HG02938 (cell line): ENCODE data around the gene XAB2.

Source experiments
- ATAC-seq: cut with Tn5 transposase; IDR thresholded peaks from one replicate; pipeline ENCODE4 v1.9.1; 2021; ENCODE audit warnings: mild to moderate bottlenecking, moderate library complexity; ENCODE audit not compliant: unreplicated experiment

Gene XAB2

DNA sequence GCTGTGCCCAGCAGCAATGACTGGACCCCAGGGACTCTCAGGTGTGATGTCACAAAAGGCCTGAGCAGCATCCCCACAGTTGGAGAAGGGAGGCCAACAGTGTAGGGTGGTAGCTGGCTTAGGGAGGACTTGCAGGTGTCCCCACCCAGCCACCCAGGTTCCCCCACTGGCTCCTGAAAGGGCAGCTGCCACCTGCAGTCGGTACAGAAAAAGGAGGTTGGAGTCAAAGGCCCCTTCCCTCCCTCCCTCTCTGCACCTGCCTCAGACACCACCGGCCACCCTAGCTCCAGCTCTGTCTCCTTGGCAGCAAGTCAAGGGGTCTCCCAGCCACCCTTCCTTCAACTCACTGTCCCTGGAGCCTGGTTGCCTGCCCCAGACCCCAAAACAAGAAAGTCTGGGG lies 4.4 kb upstream of the XAB2 start, which contains the start of gene PCP2:
Gene PCP2, minus strand, starts transcription at position 22 of the 400 bp plus-strand sequence. CDS start 262 bp downstream, outside the sequence.
- no peak for ATAC-seq

- no peak for ATAC-seq
Observed at GRCh38 chr19:7632340-7633203, 3.2 kb upstream of the XAB2 start.

DNA sequence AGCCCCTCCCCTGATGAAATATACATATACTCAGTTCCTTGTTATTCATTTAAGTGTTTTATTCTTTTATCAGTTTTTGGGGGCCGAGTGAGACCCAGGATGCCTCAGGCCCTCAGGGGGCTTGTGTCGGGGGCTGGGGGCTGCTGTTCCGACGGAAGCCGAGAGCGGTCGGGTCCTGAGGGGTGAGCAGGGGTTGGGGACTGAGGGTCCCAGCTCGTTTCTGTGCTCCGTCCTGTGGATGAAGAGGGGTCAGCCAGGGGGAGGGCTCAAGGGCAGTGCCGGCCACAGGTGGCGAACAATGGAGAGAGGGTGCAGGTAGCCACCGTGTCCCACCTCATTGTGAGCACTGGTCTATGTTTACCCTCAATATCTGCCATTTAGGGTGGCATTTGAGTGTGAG lies 2.2 kb upstream of the XAB2 start:
- ATAC-seq: no peak

DNA sequence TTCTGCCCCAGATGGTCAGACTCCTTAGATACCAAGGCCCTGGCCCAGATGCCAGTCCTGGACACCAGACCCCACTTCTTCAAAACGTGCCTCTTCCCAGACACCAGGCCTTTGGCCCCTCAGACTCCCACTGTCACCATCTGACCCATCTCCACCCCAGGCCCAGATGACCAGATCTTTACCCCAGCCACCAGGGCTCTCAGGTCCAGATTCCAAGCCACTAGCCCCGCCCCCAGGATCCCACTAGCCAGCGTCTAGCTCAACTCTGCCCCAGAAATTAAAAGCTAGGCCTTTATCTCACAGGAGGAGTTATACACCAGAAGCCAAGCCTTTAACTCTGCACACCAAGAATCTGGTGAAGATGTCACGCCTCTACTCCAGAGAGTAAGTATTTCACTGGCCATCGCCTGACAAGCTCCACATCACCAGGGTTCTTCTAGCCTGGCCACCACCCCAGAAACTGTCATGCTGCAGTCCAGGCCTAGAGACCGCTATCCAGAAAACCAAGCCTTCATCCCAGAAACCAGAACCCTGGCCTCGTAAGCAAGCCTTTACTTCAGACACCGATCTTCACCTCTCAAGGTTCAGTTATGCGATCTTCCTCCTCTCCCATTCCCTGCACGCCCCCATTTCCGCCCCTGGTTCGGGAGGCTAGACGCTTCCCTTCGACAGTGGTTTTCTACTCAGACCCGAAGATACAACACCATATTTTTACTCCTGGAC lies 595 bp downstream of the XAB2 start:
- ATAC-seq: no peak

- ATAC-seq: no peak
Observed at GRCh38 chr19:7627166-7627565, 2.2 kb downstream of the XAB2 start.

DNA sequence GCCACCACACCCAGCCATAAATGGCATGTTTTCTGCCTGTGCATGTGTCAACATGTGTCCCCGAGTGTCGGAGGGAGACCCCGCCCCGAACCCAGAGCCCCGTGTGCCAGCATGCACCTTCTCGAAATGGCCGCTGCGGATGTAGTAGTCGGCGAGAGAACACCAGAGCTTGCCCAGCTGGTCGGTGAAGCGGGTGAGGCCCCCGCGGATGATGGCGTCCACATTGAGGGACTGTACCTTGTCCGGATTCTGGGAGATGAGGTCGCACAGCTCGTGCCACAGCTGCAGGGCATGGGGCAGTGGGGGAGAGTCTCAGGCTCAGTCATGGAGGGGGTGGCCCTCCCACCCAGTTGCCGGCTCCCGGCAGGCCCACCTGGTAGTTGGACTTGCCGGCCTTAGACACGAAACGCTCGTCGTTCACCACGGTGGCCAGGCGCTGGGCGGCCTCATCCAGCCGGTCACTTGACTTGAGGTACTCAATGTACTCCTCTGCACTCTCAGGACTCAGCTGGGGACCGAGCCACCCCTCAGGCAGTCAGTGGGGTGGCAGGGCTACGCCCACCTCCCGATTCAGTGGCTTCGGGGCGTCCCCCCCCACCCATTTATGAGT lies 3.5 kb downstream of the XAB2 start:
- ATAC-seq: no peak

GRCh38 chr19:7624810-7625209 lies 4.5 kb downstream of the XAB2 start:
- no peak for ATAC-seq

DNA sequence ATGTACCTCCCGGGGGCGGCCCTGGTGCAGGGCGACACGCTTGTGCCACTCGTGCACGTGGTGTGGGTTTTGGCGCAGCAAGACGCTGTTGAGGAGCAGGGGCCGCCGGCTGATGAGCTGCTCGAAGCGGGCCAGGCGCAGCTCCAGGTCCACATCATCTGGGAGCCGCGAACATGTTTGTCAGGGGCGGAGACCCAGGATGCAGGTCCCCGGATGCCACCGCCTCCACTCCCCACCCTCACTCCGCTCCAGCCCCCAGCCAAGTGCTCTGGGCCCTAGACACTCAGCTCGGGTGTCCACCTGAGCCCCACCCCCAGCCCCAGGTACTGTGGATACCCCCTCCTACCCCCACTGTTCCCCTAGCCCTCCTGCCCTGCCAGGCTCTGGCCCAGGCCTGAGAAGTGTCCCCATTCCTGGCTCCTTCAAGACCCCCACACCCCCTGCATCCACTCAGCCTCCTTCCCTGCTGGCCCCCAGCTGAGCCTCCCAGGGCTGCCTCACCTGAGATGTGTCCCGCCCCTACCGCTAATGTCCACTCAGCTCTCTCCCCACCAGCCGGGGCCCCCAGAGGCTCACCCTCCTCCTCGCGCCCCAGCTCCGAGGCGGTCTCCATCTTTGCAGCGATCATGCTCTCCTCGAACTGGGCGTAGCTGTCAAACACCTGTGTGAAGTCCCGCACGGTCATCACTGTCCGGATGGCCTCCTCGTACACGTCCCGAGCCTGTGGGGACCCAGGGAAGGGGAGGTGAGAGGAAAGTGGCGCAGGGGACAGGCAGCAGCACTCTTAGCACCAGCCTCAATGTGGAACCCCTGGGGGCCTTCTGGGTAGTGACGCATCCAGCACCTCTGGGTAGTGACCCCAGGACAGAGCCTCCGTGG lies 5.4 kb downstream of the XAB2 start:
- no peak for ATAC-seq

DNA sequence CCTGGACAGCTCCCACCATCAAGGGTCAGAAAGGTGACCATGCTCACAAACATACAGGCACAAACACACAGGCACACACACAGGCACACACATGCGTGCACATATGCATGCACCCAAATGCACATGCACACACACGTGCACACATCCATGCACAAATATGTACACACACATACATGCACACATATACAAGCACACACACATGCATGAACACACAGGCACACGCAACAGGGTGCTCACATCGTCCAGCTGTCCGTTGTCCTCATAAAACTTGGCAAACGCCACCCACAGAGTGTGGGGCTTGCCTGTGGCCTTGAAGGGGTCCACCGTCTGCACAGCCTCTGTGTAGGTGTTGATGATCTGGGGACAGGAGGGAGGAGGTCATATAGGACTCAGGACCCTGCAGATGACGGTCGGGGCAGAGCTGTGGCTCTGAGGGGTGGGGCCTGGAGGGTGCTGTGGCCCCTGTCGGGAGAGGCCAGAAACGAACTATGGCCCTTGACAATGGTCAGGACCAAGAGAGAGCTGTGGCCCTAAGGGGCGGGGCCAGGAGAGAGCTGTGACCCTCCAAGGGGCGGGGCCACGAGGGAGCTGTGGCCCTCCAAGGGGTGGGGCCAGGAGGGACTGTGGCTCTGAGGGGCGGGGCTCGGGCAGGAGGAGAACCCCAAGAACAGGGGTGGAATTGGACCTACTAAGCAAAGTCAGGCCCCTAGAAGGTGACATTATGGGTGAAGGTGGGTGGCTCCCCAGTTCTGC lies 6.2 kb downstream of the XAB2 start:
- no peak for ATAC-seq

- no peak for ATAC-seq
Observed at GRCh38 chr19:7620442-7621412, 8.6 kb downstream of the XAB2 start.

- ATAC-seq: no peak
Observed at GRCh38 chr19:7619671-7620441, 9.5 kb downstream of the XAB2 start.

- ATAC-seq: no peak
Observed at GRCh38 chr19:7618771-7619510, 10.4 kb downstream of the XAB2 start.

GRCh38 chr19:7618348-7618747 lies 11.0 kb downstream of the XAB2 start:
- ATAC-seq: no peak

DNA sequence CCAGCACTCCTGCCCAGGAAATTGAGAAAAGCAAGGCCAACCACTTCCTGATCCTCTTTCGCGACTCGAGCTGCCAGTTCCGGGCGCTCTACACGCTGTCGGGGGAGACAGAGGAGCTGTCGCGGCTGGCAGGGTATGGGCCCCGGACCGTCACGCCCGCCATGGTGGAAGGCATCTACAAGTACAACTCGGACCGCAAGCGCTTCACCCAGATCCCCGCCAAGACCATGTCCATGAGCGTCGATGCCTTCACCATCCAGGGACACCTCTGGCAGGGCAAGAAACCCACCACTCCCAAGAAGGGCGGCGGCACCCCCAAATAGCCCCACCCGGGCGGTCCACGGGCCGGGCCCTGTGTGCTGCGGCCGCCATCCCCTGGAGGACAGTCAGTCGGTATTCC lies 11.6 kb downstream of the XAB2 start:
- ATAC-seq: no peak

GRCh38 chr19:7617172-7617571 lies 12.2 kb downstream of the XAB2 start:
- ATAC-seq: no peak

DNA sequence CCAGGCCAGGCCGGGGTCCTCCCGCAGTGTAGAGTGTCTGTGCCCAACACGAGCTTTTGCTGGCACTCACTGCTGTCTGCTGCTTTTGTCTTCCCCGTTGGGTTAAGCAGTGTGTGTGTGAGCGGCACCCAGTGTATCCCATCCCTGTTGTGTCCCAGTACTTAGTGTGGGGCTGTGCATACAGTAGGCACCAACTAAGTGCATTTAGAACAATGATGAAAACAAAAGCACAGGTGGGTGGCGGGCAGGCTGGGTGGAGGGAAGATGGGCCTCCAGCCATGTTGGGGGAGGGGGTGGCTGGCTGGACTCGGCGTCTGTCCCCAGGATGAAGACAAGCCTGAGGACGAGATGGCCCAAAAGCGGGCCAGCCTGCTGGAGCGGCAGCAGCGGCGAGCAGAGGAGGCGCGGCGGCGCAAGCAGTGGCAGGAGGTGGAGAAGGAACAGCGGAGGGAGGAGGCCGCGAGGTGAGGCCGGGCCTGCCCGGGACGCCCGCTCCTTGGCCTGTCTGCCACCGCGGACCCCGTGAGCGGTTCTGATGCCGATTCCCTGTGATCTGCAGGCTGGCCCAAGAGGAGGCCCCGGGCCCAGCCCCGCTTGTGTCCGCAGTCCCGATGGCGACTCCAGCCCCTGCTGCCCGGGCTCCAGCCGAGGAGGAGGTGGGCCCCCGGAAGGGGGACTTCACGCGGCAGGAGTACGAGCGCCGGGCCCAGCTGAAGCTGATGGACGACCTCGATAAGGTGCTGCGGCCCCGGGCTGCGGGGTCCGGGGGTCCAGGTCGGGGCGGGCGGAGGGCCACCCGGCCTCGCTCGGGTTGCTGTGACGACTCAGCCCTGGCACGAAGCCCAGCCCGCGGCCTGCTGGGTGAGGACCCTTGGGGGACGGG lies 14.2 kb downstream of the XAB2 start:
- ATAC-seq: no peak
